Transverse colon (tissue), 4 donors: ENCODE data around the gene CCDC178.

Source experiments
- EP300 ChIP-seq: sonication (generic); formaldehyde crosslinking; IDR thresholded peaks from one replicate; pipeline ENCODE4 v1.6.1; 2017; ENCODE audit warnings: antibody characterized with exemption, low read depth
- POLR2A ChIP-seq: fragments of 450-650 bp; IDR thresholded peaks from one replicate; pipeline ENCODE4 v1.6.1; 2016; ENCODE audit warnings: antibody characterized with exemption, mild to moderate bottlenecking, moderate library complexity
- POLR2AphosphoS5 ChIP-seq, 3 donors: sonication (generic); formaldehyde crosslinking; IDR thresholded peaks; one replicate each; pipeline ENCODE4 v1.6.1; 2016; ENCODE audit warnings: antibody characterized with exemption in 3 of 3
- TF ChIP-seq, protein P1 (sequence below), 5 experiments: fragments of 200-600 bp in 3 of 5; fragments of 450-650 bp in 2 of 5; sonication (generic) in 3 of 5; IDR thresholded peaks; 1 replicate in 2 of 5; 2 replicates in 3 of 5; pipeline ENCODE4 v1.5.1; 2016 to 2017; ENCODE audit warnings: antibody characterized with exemption in 5 of 5, inconsistent platforms in 3 of 5, mild to moderate bottlenecking in 2 of 5, moderate library complexity in 1 of 5

DNA sequence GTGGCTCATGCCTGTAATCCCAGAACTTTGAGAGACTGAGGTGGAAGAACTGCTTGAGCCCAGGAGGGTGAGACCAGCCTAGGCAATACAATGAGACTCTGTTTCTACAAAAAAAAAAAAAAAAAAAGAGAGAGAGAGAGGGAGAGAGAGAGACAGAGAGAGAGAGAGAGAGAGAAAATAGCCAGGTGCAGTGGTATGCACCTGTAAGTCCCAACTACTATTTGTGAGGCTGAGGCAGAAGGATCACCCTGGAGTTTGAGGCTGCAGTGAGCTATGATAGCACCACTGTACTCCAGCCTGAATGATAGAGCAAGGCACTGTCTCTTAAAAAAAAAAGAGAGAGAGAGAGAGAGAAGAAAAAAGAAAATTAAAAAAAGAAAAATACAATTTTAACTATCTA lies 245.7 kb downstream of the CCDC178 start:
- TF ChIP-seq, protein P1, sequence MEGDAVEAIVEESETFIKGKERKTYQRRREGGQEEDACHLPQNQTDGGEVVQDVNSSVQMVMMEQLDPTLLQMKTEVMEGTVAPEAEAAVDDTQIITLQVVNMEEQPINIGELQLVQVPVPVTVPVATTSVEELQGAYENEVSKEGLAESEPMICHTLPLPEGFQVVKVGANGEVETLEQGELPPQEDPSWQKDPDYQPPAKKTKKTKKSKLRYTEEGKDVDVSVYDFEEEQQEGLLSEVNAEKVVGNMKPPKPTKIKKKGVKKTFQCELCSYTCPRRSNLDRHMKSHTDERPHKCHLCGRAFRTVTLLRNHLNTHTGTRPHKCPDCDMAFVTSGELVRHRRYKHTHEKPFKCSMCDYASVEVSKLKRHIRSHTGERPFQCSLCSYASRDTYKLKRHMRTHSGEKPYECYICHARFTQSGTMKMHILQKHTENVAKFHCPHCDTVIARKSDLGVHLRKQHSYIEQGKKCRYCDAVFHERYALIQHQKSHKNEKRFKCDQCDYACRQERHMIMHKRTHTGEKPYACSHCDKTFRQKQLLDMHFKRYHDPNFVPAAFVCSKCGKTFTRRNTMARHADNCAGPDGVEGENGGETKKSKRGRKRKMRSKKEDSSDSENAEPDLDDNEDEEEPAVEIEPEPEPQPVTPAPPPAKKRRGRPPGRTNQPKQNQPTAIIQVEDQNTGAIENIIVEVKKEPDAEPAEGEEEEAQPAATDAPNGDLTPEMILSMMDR (IDR thresholded peaks at IDR 0.05), result no peak
- TF ChIP-seq POLR2A (no peak), EP300 (no peak), POLR2AphosphoS5 (IDR thresholded peaks at IDR 0.05) (no peak)
